SH-SY5Y (cell line): ENCODE measurements around the gene KRTAP5-7.

Experiments
- GATA2 ChIP-seq: IDR thresholded peaks from 2 replicates; pipeline ENCODE4 v1.6.1; 2011; ENCODE audit warnings: mild to moderate bottlenecking, low read depth, low read length
- GATA3 ChIP-seq: IDR thresholded peaks from 2 replicates; pipeline ENCODE4 v1.6.1; 2011; ENCODE audit warnings: low read depth, mild to moderate bottlenecking, low read length, moderate library complexity

Gene KRTAP5-7

DNA sequence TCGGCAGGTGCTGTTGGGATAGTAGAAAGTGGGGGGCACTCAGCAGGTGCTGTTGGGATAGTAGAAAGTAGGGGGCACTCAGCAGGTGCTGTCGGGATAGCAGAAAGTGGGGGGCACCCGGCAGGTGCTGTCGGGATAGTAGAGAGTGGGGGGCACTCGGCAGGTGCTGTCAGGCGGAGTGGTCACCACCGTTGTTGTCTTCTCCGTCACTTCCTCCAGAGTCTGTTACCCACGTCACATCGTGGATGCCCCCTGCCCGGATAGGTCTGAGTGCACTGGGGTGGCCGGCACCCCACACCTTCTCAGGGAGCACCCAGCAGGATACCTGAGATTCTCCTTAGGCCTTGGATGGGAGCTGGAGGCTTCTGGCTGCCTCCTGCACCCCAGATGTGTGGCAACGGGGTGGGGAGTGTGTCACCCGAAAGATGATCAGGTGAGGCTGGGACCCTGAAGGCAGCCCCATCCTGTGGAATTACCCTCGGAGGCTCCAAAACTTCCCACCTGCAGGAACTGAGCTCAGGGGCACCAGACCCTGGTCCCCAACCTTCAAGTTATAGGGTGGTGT is 24.1 kb upstream of the KRTAP5-7 start:
- TF ChIP-seq GATA3 (no peak), GATA2 (no peak)

DNA sequence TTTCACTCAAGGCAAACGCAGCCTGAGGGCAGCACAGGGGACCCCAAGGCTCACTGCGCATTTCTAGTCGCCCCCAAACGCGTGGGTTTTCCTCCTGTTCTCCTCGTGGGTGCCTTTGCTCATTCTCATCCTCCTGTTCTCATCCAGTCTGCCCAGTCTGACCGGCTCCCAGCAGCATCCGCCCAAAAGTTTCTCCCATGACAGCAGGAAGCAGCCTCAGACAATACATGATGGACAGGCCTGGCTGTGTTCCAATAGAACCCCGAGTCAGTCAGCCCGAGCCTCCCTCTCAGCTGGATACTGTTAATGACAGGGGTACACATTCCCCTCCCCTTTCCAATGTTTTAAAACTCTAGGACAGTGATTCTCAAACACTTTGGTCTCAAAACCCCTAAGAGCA is 22.5 kb upstream of the KRTAP5-7 start:
- TF ChIP-seq GATA2 (no peak), GATA3 (no peak)

DNA sequence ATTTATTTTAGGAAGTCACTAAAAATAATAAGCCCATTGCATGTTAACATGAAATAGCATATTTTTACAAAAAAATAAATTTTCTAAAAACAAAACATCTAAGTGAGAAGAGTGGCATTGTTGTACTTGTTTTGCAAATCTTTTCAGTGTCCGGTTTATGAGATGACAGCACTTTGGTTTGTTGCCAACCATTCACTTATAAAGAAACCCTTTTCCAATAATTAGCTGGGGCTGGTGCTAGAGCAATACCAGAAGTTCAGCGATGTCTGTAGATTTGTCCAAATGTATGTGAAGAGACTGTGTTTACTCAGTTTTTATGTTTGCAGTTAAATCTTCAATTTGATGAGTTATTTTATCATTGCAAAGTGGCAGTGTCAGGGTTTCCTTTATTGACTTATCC is 22.1 kb upstream of the KRTAP5-7 start:
- TF ChIP-seq GATA2, result no peak
- TF ChIP-seq GATA3, result no peak

DNA sequence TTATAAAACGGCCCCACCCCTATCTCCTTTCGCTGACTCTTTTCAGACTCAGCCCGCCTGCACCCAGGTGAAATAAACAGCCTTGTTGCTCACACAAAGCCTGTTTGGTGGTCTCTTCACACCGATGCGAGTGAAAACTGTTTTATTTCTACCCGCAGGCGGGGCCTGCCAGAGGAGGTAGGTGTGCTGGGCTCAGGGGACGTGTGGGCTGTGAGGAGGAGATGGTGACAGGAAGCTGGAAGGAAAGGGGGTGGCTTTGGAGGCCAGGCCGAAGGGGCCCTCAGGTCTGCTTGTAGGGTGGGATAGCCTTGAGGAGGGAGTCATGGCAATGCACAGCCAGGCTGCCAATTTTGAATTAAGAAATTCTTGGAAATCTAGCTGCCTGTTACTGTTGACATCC is 21.3 kb upstream of the KRTAP5-7 start:
- no peak for TF ChIP-seq GATA3
- TF ChIP-seq GATA2, result no peak

DNA sequence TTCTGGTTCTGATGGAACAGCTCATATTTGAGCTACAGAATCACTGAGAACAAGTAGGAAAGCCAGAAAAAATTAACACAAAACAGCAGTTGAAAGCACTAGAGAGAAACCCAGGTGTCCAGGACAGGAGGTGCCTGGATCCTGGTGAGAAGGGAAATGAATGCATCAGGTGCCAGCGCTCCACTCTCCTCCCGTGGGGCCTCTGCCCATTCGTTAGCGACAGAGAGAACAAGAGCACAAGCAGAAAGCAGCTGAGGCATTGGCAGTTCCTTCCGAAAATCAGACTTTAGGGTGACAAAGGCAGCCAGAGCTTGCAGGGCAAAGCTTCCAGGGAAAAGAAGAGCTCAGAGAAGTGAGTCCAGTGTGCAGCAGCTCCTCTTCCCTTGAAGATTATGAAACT is 20.0 kb upstream of the KRTAP5-7 start:
- no peak for TF ChIP-seq GATA2

DNA sequence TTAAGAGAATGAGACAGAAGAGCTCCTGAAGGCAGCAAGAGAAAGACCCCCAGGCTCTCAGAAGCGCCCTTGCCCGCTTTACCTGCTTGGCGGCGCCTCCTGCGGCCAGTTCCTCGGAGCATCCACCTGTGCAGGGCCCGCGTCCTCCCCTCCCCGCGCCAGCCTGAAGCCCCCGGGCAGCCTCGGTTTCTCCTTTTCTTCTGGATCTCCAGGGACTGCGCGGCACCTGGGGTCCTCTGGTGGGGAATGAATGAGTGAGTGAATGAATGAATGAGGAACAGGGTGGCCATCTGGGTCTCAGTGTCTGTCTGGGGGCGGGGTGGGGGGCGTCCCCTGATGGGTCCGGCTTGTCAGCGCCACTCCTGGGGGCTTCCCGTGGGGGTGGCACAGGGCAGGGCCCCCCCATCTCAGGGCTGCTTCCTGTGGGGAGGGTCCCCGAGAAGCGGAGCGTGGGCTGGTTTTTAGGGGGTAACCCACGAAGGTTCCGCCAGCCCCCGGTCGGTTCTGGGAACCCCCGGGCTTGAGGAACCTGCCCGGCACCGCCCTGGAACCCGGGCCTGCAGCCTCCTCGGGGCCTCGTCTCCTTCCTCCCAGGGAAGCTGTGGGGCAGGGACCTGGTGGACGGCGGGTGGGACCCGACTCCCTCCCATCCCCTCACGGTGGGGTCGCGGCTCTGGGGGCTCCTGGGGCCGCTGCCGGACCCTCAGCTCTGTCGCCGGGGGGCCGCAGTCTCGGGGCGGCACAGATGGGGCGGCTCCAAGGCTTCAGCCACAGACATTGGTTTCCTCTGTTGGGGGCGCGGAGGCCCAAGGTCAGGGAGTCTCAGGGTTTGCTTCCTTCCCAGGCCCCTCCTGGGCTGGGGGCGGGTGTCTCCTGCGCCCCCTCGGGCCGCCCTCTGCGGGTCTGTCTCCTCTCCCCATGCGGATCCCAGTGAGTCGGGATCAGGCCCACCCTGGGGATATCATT is 8.3 kb upstream of the KRTAP5-7 start:
- TF ChIP-seq GATA3 (no peak), GATA2 (no peak)

DNA sequence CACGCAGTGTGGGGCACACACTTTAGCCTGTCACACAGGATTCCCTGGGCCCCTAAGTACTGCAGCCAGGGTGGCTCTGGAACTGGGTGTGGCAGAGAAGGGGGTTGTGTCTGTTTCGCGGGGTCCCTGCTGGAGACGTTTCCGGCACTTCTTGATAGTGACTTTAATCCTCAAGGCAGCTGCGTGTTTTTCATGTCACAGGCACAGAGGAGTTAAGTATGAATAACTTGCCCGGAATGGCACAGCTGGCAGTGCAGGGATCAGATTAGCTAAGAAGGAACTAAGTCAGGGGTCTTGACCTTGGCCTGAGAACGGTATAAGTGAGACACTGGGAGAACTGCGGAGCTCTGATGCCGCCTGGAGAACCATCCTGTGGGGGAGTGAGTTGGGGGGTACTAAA is 7.5 kb upstream of the KRTAP5-7 start:
- TF ChIP-seq GATA2 (no peak), GATA3 (no peak)

DNA sequence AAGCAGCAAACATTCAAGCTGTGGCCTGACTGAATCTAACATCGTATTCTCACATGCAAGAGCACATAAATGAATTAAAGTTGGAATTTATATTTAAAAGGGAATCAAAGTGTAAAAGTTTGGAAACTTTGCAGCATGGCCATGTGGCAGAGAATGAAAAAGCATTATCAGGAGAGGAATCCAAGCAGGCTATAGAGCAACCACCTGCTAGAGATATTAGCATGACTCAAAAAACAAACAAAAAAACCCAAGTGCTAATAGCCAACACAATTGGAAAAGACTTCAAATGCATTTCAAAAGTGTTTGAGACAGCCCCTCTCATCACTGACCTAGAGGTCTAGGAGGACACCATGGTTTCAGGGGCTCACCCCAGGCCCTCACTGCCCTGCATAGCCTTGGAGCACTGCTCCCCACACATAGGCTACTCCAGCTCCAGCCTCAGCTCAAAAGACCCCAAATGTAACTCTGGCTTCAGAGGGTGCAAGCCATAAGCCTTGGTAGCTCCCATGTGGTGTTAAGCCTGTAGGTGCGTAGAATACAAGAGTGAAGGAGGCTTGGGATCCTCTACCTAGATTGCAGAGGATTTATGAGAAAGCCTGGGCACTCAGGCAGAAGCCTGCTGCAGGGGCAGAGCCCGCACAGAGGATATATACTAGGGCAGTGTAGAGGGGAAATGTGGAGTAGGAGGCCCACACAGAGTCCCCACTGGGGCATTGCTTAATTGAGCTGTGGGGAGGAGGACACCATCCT is 1.7 kb upstream of the KRTAP5-7 start:
- TF ChIP-seq GATA2, result no peak
- TF ChIP-seq GATA3, result no peak

DNA sequence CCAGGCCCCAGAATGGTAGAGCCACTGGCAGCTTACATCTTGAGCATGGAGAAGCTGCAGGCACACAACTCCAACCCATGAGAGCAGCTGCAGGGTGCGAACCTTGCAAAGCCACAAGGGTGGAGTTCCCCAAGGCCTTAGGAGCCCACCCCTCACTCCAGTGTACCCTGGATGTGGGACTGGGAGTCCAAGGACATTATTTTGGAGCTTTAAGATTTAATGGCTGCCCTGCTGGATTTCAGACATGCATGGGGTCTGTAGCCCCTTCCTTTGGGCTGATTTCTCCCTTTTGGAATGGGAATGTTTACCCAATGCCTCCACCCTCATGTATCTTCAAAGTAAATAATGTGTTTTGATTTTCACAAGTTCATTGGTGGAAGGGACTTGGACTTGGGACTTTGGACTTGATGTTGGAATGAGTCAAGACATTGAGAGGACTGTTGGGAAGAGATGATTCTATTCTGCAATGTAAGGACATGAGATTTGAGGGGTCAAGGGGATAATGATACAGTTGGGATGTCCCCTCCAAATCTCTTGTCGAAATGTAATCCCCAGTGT is 1.1 kb upstream of the KRTAP5-7 start:
- TF ChIP-seq GATA3, result no peak
- no peak for TF ChIP-seq GATA2

DNA sequence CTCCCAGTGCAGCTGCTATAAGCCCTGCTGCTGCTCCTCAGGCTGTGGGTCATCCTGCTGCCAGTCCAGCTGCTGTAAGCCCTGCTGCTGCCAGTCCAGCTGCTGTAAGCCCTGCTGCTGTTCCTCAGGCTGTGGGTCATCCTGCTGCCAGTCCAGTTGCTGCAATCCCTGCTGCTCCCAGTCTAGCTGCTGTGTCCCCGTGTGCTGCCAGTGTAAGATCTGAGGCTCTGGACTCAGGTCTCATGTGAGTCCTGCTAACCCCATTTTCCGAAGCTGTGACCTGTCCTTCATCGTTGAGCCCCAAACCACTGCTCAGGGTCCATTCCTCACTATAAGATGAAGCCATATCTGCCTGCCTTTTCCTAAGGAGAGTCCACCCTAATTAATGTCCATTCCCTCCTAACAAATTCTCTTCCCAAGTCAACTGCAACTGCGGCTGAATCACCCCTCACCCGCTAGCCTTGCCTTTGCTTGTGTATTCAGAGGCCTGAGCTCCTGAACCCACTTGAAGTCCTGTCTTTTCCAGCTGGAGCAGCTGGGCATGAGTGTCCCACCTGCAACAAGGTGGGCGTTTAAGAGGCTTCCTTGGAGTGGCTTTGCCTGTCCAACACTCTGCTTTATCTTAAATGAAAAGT is 626 bp downstream of the KRTAP5-7 start:
- TF ChIP-seq GATA2 (no peak), GATA3 (no peak)

DNA sequence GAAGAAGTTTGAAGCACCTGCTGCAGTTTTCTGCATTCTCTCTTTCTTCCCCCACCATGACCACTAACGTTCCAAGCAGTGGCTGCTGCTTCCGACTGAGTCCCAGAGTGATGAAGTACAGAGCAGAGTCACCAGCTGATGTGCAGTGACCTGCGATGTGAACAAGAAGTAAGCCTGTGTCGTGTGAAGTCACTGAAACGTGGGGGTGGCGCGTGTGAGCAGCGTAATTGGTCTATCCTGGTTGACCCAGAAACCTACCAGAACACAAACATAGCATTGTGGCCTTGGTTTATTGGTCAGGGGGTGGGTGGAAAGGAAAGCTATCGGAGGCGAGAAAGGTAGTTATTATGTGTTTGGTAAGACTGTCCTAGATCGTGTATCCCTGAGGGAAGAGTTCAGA is 3.5 kb downstream of the KRTAP5-7 start:
- TF ChIP-seq GATA2 (no peak), GATA3 (no peak)

DNA sequence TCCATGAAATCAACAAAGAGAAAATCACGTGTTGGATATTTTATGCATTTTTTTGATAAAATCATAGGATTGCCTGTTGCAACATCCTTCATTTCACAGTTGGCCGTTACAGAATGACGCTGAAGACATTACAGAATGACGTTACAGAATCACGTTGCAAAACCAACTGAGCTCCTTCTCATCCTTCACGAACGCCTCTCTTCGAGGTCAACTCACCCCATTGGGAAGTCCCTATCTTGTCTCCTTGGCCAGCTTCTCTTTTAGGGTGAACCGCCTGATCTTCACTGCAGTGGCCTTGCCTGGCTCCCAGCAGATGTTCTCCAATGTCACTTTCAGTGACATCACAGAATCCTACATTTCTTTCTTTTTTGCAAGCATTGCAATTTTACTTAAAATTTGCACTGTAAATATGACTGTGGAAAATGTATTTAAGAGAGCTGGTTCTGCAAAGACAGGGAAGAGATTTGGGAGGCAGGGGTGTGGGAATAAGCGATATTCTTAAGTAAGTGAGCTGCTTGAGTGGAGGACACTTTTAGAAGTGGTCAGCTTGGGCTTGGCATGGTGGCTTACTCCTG is 5.1 kb downstream of the KRTAP5-7 start:
- no peak for TF ChIP-seq GATA2
- TF ChIP-seq GATA3, result no peak

DNA sequence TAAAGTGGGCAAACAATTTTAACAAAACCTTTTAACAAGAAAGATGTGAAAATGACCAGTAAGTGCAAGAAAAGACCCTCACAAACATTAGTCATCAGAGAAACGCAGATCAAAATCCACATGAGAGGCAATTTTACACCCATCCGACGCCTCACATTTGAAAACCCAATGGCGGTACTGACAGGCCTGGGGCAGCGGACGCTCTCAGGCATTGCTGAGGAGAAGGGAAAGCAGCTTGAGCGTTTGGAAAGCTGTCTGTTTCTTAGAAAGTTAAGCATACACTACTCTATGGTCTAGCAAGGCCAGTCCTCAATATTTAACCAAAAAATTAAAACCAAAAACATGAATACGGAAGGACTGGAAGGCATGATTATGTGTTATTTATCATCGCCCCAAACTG is 8.8 kb downstream of the KRTAP5-7 start:
- no peak for TF ChIP-seq GATA2
- no peak for TF ChIP-seq GATA3
